ENCODE data around the gene DLG2. TPM values are rescaled to one million over a fixed set of nuclear protein-coding genes. Genes with fewer than 3 reads are reported as not detected.
"Not testable (repeated sequence)": the region's sequence is repeated elsewhere in the genome, so short reads cannot be mapped to it uniquely, and the experiment has no call there.

DLG2 gene
- total RNA-seq, 1 experiment from 2014 or later, result 1.8 TPM

DNA sequence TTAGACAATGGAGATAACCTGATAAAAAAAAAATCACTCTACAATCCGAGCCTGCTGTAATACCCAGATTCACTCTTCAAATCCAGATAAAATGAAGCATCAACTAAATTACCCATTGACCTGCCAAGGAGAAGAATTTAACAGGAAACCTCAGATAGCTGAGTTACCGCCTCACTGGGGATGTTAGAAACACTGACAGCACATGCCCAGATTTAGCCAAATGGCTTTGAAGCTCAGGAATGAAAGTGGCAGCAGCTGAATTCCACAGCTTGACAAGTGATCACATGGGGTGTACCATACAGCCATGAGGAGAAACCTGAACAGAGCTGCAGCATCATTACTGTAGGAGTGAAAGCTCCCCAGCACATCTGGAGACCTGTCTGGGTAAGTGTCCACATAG lies 807.6 kb downstream of the DLG2 start:
- Histone ChIP-seq H3K36me3 (replicated peaks; ENCODE audit: control insufficient read depth, insufficient read depth, low read length) (no peaks in the 10 kb centered on the region), H3K27me3 (ENCODE audit: control insufficient read depth, insufficient read depth, low read length) (no peaks in the 10 kb centered on the region), H3K4me3 (ENCODE audit: insufficient read depth, low read depth, low read length) (no peak overlapping the region)
- DNase-seq, result no peak

DNA sequence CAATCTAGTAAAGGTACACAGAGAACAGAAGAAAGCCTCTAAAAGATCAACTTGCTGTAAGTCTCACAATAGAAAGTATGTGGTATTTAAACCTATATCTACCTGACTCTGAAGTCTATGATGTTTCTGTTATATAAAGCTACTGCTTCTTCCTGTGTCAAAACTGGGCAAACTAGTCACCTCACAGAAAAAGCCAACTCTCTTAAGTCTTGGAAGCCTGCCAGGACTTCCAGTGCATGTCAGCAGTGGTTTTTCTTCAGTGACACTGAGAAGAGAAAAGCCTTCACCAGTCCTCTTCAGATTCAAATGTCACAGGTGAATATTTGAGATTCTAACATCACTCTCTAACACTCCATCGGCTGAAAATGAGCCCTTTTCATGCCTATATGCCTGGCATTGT lies 808.0 kb downstream of the DLG2 start:
- H3K27me3 ChIP-seq (ENCODE audit: control insufficient read depth, insufficient read depth, low read length), result no peaks in the 10 kb centered on the region
- no peak for DNase-seq
- no peaks in the 10 kb centered on the region for H3K36me3 ChIP-seq (replicated peaks; ENCODE audit: control insufficient read depth, insufficient read depth, low read length)
- no peak overlapping the region for H3K4me3 ChIP-seq (ENCODE audit: insufficient read depth, low read depth, low read length)

DNA sequence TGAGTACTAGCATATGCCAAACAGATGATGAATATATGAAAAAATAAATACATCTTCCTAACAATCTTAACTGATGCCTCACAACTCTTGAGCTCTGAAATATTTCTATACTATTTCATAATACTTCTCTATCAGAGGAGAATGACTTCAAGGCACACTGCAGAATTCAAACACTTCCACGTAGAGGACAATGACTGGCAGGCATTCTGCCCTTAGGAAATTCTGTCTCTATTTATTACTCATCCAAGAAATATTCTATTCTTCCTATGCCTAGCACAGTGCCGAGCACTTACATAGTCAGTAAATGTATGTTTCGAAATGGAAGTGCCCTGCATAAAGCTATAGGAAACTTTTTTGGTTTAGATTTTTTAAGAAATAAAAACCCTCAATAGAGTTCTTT lies 809.1 kb downstream of the DLG2 start:
- Histone ChIP-seq H3K27me3 (ENCODE audit: control insufficient read depth, insufficient read depth, low read length) (no peaks in the 10 kb centered on the region), H3K36me3 (replicated peaks; ENCODE audit: control insufficient read depth, insufficient read depth, low read length) (no peaks in the 10 kb centered on the region), H3K4me3 (ENCODE audit: insufficient read depth, low read depth, low read length) (no peak overlapping the region)
- DNase-seq, result no peak

DNA sequence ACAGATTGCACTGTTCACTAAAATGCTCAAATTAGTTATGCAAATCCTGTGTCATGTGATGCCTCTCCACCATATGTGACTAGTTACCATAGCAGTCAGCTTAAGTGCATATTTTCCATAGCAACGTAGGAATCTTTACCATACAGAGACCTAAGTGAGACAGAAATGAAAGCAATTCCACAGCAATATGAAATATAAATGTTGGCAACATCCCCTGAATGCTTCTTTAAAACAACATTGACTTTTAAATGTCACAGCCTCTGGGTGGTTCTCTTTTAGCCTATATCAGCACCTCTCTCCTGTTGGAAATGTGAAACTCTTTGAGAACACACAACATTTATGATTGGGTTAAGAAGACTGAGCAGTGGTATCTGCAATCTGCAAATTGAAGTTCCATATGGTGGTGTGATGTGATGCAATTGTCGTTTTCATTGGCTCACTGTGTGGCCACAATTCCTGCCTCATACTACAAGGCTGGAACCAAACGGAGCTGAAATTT lies 814.6 kb downstream of the DLG2 start:
- no peaks in the 10 kb centered on the region for H3K36me3 ChIP-seq (replicated peaks; ENCODE audit: control insufficient read depth, insufficient read depth, low read length)
- DNase-seq, result no peak
- H3K4me3 ChIP-seq (ENCODE audit: insufficient read depth, low read depth, low read length), result no peak overlapping the region
- H3K27me3 ChIP-seq (ENCODE audit: control insufficient read depth, insufficient read depth, low read length), result no peaks in the 10 kb centered on the region

DNA sequence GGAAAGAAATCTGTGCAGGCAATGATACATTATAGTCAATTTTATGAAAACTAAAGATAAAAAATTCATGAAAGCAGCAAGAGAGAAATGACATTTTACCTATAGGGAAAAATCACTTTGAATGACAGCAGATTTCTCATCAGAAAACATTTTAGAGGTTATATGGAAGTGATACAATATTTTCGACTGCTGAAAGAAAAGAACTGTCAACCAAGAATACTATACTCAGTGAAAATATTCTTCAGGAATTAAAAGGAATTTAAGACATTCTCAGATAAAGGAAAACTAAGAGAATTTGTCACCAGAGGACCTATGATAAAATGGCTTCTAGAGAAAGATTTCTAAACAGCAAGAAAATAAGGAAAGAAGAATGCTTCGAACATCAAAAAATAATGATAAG lies 820.8 kb downstream of the DLG2 start:
- DNase-seq, result no peak
- Histone ChIP-seq H3K27me3 (ENCODE audit: control insufficient read depth, insufficient read depth, low read length) (no peaks in the 10 kb centered on the region), H3K36me3 (replicated peaks; ENCODE audit: control insufficient read depth, insufficient read depth, low read length) (no peaks in the 10 kb centered on the region), H3K4me3 (ENCODE audit: insufficient read depth, low read depth, low read length) (no peak overlapping the region)

DNA sequence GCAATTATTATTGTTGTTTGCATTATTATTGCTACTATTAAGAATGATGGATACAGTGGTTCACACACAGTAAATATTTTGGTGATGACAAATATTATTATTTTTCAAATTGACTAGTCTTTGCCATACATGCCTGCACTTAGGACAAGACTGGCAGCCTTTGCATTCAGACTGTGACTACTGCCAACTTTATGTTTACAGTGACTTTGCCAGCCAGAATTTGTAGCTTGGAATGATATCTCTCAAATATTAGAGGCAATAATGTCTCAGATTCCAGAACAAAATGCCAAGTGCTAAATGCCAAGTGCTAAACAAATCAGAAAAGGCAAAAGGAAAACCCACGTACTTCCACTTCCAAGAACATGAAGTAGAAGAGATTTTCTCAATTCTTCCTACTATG lies 823.1 kb downstream of the DLG2 start:
- Histone ChIP-seq H3K27me3 (ENCODE audit: control insufficient read depth, insufficient read depth, low read length) (no peaks in the 10 kb centered on the region), H3K36me3 (replicated peaks; ENCODE audit: control insufficient read depth, insufficient read depth, low read length) (no peaks in the 10 kb centered on the region), H3K4me3 (ENCODE audit: insufficient read depth, low read depth, low read length) (no peak overlapping the region)
- no peak for DNase-seq

DNA sequence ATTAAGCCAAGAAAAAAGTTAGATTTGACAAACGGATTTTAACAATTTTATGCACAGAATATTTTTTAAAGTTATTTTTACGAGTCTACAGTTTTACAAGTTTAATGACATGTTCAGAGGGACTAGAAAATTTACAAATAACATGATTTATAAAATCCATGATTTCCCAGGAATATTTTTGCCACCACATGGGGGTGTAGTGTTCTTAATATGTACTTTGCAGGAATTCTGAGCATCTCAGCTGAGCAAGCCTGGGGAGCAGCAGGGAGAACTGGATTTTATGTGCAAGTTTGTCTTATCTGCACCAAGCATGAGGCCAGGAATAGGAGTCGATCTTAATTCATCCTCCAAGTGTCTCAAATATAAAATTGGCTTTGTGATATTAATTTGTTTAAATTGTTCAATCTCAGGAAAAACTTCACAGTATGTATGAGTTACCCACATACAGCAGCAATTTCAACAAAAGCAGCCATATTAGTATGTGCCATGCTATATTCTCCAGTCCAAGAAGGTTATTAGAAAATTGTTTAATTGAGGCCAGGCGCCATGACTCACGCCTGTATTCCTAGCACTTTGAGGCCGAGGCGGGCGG lies 826.3 kb downstream of the DLG2 start:
- Histone ChIP-seq H3K4me3 (ENCODE audit: insufficient read depth, low read depth, low read length) (no peak overlapping the region), H3K36me3 (replicated peaks; ENCODE audit: control insufficient read depth, insufficient read depth, low read length) (no peaks in the 10 kb centered on the region), H3K27me3 (ENCODE audit: control insufficient read depth, insufficient read depth, low read length) (no peaks in the 10 kb centered on the region)
- DNase-seq, result peak; percentile 11

DNA sequence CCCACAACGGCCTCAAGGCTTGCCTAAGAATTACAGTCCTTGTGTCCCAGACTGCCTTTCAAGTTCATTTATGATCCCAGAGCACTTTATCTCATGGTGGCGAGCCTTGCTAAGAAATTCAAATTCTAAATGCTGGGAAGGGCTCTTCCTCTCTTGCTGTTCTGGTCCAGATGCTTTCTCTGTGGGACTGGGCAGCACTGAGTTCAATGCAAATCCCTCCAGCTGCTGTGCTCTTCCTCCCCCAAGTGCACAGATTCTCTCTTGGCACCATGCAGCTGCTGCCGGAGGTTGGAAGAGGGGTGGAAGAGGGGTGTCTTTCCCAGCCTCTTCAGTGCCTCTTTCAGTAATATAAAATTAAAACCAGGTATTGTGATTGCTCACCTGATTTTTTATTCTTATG lies 828.0 kb downstream of the DLG2 start:
- no peak for DNase-seq
- H3K36me3 ChIP-seq (replicated peaks; ENCODE audit: control insufficient read depth, insufficient read depth, low read length), result no peaks in the 10 kb centered on the region

DNA sequence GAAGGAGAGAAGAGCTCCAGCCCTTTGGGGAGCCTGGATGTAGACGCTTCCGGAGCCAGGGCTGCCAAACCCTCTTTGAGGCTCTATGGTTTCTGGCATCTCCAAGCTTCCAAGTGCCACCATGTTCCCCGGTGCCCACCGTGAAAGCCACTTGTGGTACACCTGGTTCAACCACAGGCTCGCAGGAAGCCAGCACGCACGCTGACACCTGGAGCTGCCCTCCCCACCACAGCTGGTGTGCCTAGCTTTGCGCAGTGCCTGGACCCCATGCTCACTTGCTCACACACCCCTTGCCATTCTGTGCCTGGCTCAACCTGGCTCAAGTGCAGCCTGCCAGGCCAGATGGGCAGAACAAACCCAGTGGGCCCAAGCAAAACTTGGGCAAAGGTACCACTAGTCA lies 831.4 kb downstream of the DLG2 start:
- H3K27me3 ChIP-seq (ENCODE audit: control insufficient read depth, insufficient read depth, low read length), result no peaks in the 10 kb centered on the region
- no peak overlapping the region for H3K4me3 ChIP-seq (ENCODE audit: insufficient read depth, low read depth, low read length)
- no peak for DNase-seq
- H3K36me3 ChIP-seq (replicated peaks; ENCODE audit: control insufficient read depth, insufficient read depth, low read length), result no peaks in the 10 kb centered on the region

More for the DNA sequence above, 828.0 kb downstream of the DLG2 start:
- Histone ChIP-seq H3K27me3 (ENCODE audit: control insufficient read depth, insufficient read depth, low read length) (no peaks in the 10 kb centered on the region), H3K4me3 (ENCODE audit: insufficient read depth, low read depth, low read length) (no peak overlapping the region)

DNA sequence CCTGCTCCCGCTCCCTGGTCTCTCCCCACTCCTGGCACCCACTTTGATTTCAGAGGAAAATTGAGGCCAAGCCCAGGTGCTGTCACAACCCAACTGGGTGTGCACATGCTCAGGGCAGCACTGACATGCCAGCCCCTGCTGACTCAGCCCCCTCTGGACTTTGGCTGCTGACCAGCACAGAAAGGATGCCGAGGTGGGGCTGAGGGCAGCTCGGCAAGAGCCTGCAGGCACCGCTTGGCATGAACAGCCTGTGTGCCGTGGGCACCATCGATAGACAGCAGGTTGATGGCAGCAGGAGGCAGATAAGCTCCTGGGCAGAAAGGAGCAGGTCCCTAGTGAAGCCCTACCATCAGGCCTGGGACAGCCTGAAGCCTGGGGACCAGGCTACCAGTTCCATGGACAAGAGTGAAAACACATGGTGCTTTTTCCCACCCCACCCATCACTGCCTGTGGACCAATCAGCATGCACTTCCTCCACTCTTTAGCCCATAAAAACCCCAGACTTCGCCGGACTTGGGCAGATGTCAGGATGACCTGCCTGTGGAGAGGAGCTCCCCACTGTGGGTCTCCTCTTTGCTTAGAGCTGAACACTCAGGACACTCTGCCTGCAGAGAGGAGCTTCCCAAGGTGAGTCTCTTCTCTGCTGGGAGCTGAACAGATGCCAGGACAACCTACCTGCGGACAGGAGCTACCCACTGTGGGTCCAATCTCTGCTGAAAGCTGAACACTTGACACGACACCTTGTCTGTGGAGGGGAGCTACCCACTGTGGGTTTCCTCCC lies 832.3 kb downstream of the DLG2 start:
- Histone ChIP-seq H3K4me3 (ENCODE audit: insufficient read depth, low read depth, low read length) (no peak overlapping the region), H3K36me3 (replicated peaks; ENCODE audit: control insufficient read depth, insufficient read depth, low read length) (no peaks in the 10 kb centered on the region), H3K27me3 (ENCODE audit: control insufficient read depth, insufficient read depth, low read length) (no peaks in the 10 kb centered on the region)
- no peak for DNase-seq

DNA sequence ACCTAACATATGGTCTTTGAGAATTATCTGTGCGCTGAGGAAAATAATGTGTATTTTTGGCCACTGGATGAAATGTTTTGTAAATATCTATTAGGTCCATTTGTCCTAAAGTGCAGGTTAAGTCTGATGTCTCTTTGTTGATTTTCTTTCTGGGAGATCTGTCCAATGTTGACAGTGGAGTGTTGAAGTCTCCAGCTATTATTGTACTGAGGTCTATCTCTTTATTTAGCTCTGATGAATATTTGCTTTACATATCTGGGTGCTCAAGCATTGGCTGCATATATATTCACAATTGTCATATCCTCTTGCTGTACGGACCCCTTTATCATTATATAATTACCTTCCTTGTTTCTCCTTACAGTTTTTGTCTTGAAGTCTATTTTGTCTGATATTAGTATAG lies 833.8 kb downstream of the DLG2 start:
- H3K27me3 ChIP-seq (ENCODE audit: control insufficient read depth, insufficient read depth, low read length), result no peaks in the 10 kb centered on the region
- no peak overlapping the region for H3K4me3 ChIP-seq (ENCODE audit: insufficient read depth, low read depth, low read length)
- no peaks in the 10 kb centered on the region for H3K36me3 ChIP-seq (replicated peaks; ENCODE audit: control insufficient read depth, insufficient read depth, low read length)
- DNase-seq, result no peak

DNA sequence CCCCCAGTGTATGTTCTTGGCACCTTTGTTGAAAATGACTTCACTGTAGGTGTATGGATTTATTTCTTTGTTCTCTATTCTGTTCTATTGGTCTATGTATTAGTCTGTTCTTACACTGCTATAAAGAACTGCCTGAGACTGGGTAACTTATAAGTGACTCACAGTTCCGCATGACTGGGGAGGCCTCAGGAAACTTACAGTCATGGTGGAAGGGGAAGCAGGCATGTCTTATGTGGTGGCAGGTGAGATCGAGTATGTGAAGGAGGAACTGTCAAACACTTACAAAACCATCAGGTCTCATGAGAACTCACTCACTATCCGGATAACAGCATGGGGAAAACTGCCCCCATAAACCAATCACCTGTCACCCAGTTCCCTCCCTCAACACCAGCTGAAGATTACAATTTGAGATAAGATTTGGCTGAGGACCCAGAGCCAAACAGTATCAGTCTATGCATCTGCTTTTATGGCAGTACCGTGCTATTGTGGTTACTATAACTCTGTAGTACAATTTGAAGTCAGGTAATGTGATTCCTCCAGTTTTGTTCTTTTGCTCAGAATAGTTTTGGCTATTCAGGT lies 836.2 kb downstream of the DLG2 start:
- DNase-seq, result no peak
- H3K27me3 ChIP-seq (ENCODE audit: control insufficient read depth, insufficient read depth, low read length), result no peaks in the 10 kb centered on the region
- H3K36me3 ChIP-seq (replicated peaks; ENCODE audit: control insufficient read depth, insufficient read depth, low read length), result no peaks in the 10 kb centered on the region
- no peak overlapping the region for H3K4me3 ChIP-seq (ENCODE audit: insufficient read depth, low read depth, low read length)

DNA sequence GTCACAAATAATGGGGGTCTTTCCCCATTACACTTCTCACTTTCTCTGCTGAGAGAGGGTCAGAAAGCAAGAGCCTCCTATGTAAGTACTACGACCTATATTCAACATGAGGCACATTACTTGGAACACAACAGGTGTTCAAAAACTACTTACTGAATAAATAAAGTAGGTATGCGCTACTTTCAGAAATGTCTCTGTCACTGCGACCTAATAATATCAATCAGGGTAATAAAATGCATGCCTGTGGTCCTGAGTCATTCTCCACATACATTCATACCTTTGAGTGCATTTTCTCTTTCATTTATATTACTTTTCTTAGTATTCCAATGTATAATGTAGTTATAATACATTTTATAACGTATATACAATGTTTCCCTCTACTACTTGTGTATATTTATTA lies 838.9 kb downstream of the DLG2 start:
- no peaks in the 10 kb centered on the region for H3K36me3 ChIP-seq (replicated peaks; ENCODE audit: control insufficient read depth, insufficient read depth, low read length)
- no peaks in the 10 kb centered on the region for H3K27me3 ChIP-seq (ENCODE audit: control insufficient read depth, insufficient read depth, low read length)
- no peak for DNase-seq
- H3K4me3 ChIP-seq (ENCODE audit: insufficient read depth, low read depth, low read length), result no peak overlapping the region

DNA sequence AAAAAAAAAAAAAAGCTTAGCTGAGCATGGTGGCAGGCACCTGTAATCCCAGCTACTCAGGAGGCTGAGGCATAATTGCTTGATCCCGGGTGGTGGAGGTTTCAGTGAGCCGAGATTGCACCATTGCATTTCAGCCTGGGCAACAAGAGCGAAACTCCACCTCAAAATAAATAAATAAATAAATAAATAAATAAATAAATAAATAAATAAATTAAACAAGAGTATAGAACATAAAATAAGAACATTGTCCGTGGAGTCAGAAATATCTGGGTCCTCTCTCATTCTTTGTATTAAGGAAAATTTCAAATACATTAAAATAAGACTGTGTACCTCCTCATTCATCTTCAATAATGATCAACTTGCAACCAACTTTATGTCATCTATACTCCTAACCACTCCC lies 843.0 kb downstream of the DLG2 start:
- H3K36me3 ChIP-seq (replicated peaks; ENCODE audit: control insufficient read depth, insufficient read depth, low read length); H3K27me3 ChIP-seq (ENCODE audit: control insufficient read depth, insufficient read depth, low read length); H3K4me3 ChIP-seq (ENCODE audit: insufficient read depth, low read depth, low read length); DNase-seq: not testable (repeated sequence)

DNA sequence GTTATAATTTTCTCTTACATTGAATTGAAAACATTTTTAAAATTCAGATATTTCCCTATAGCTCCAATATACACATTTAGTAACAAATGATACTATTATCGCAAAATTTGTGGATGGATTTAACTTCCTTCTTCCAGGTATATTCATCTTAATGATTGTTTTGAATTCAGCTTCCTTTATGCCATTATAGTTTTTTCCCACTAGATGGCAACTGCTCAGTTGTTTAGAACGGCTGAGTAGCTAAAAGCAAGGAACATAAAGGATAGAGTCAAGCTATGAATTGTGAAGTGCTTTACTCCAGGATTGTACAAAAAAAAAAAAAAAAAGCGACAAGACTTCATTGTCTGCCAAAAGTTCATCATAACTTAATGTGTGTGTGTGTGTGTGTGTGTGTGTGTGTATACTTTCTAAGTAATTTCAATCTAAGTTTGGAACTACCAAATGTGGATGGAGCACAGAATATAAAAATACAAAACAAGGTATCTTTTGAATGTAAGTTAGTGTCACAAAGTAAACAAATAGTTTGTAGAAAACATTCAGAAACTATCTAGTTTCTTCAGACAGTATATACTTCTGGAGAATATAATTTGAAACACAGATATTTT lies 846.4 kb downstream of the DLG2 start:
- DNase-seq, result peak; percentile 13
- Histone ChIP-seq H3K36me3 (replicated peaks; ENCODE audit: control insufficient read depth, insufficient read depth, low read length) (no peaks in the 10 kb centered on the region), H3K27me3 (ENCODE audit: control insufficient read depth, insufficient read depth, low read length) (no peaks in the 10 kb centered on the region), H3K4me3 (ENCODE audit: insufficient read depth, low read depth, low read length) (no peak overlapping the region)

All from H7 (cell line).